ENCODE measurements around the gene HIRA.

HIRA gene, protein sequence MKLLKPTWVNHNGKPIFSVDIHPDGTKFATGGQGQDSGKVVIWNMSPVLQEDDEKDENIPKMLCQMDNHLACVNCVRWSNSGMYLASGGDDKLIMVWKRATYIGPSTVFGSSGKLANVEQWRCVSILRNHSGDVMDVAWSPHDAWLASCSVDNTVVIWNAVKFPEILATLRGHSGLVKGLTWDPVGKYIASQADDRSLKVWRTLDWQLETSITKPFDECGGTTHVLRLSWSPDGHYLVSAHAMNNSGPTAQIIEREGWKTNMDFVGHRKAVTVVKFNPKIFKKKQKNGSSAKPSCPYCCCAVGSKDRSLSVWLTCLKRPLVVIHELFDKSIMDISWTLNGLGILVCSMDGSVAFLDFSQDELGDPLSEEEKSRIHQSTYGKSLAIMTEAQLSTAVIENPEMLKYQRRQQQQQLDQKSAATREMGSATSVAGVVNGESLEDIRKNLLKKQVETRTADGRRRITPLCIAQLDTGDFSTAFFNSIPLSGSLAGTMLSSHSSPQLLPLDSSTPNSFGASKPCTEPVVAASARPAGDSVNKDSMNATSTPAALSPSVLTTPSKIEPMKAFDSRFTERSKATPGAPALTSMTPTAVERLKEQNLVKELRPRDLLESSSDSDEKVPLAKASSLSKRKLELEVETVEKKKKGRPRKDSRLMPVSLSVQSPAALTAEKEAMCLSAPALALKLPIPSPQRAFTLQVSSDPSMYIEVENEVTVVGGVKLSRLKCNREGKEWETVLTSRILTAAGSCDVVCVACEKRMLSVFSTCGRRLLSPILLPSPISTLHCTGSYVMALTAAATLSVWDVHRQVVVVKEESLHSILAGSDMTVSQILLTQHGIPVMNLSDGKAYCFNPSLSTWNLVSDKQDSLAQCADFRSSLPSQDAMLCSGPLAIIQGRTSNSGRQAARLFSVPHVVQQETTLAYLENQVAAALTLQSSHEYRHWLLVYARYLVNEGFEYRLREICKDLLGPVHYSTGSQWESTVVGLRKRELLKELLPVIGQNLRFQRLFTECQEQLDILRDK

DNA sequence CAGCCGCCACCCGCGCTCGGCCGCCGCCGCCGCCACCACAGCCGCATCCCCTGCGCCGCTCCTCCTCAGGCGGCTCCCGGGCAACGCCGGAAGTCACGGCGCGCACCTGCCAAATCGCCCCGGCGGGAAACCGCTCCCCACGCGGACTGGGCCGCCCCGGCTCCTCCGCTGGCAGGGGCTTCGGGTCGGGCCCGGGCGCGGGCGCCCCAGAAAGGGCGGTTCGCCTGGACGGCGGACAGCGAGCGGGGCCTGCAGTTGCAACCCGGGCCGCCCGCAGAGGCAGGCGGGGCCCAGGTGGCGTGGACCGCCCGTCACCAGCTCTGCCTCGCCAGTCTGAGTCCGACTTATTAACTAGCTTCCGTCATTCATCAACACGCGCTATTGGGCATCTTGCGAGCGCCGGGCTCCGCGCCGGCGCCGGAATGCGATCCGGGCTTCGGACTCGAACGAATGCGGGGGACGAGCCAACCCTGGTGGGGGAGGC lies at the start of gene HIRA:
HIRA (minus strand) TSS at position 85 of the 484 bp plus-strand sequence. CDS start 257 bp downstream, outside the sequence.
- DNase-seq: peak; percentile 80 to 85

DNA sequence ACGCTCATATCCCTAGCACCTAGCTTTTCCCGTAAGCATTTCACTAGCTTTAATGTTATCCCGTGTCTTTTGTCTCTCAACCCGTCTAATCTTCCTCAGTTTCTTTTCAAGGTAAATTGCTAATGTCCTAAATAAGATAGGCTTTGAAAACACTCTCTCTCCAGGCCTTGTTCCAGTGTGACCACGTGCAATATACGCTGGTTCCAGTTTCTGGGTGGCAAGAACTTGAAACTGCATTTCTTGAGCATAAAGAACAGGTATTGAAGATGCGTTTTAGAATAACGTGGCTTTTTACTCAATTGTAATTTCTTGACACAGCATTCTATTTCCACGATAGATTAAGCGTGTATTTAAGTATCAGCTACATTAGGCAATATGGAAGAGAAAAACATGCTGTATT lies 49.3 kb upstream of the HIRA start:
- DNase-seq: no peak

DNA sequence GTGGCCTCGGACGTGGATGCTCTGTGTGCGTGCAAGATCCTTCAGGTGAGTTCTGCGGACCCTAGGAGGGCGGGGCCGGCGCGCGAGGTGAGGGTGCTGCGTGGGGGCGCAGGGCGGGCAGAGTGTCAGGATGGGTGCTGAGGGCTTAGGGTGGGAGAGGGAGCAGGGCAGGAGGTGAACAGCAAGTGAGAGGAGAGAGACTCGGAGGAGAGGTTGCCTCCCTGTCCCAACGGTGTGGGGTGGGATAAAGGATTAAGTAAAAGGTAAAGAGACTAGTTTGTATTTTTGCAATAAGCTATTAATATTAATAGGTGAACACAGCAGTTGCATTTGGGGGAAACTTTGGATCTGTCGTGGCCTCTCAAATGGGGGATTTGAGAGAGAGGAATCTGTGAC lies 48.6 kb upstream of the HIRA start:
- peak in 1 of 2 experiments; percentile 19 for DNase-seq

DNA sequence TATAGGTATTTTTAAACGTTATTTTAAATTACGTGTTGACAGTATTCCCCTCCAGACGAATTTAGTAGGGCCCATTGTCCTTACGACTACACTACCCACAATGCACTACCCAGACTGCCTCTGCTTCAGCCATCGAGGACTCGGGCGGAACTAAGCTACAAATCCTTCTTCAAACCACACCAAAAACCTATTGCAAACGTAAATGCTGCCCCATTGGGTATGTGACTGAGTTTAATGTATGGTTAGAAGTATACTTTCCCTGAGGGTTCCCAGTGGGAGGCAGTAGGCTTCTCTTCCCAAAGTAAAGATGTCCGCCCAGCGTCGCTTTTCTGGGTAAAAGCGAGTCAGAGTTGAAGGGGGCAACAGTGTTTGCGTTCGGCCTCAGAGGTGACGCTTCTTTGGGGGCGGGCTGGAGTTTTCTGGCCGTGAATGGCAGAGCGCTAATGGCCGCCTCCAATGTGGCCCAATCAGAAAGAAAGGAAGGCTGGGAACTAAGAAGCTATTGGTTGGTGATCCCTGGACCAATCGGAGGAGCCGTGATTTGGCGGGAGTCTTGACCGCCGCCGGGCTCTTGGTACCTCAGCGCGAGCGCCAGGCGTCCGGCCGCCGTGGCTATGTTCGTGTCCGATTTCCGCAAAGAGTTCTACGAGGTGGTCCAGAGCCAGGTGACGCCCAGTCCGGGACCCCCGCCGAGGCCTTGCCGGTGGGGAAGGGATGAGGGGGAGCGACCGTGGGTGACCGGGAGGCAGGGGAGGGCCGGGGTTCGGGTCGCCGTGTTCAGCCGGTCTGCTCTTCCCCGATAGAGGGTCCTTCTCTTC lies 48.0 kb upstream of the HIRA start, which contains the start of gene CDC45:
CDC45 (plus strand) TSS at position 566 of the 818 bp plus-strand sequence; CDS start at position 615, 49 bp downstream.
- peak; percentile 87 to 94 for DNase-seq

- peak; percentile 68 to 73 for DNase-seq
Observed at GRCh38 chr22:19478901-19479354, 47.4 kb upstream of the HIRA start, which contains the start of gene UFD1. UFD1 (minus strand) TSS chr22:19479193; CDS start chr22:19479085, 108 bp downstream.

GRCh38 chr22:19478045-19478900 lies 46.7 kb upstream of the HIRA start:
- DNase-seq: peak in 1 of 2 experiments; percentile 2

- DNase-seq: no peak
Observed at GRCh38 chr22:19477321-19478044, 46.0 kb upstream of the HIRA start.

- no peak for DNase-seq
Observed at GRCh38 chr22:19476023-19476422, 44.5 kb upstream of the HIRA start.

DNA sequence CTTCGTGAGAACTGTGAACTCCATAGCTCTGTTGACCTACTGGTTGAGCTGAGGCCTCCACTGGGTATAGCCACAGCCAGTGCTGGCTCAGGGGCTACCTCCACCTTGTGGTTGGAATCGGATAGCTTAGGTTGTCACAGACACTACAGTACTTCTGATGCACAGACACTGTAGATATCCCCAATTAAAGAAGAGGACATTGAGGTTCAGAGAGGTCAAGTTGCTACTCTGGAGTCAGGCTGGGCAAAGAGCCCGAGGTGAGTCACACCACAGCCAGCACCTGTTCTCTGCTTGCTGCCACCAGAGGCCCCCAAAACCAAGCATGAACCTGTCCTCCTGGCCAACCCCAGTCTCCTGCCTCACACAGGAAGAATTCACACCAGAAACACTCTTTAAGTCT lies 42.0 kb upstream of the HIRA start:
- DNase-seq: no peak

DNA sequence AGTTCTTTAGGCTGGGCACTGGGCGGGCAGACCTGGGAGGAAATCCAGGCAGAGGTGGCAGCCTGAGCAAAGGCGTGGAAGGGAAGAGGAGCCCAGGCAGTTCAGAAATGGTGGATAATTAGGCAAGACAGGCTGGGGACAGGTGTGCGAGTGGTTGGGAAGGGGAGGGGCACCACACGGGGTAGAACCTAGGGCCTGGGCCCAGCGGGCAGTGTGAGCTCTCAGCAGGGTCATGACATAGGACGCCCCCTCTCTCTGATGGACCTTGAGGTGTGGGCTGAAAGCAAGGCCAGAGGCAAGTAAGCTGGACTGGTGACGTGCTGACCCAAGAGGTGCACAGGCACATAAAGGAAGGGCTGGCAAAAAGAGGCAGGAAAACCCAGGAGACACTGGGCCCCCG lies 40.7 kb upstream of the HIRA start:
- DNase-seq: no peak

DNA sequence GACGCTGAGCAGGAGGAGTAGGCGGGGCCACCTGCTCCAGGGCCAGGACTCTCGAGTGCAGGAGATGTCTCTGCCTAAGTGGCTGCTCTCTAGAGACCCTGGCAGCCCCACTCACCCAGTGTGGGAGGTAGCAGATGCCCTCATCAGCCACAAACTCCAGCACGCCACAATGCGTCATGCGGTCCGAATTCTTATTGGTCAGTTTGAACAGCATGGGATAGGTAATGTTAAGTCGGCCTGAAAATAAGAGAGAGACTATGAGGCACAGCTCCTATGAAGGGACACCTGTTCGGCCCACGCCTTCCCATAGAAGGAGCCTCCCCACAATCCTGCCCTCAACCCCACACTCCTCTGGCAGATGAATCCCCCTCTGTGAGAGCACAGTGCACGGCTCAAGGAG lies 40.0 kb upstream of the HIRA start:
- DNase-seq: no peak

GRCh38 chr22:19470010-19470409 lies 38.5 kb upstream of the HIRA start:
- DNase-seq: no peak

- DNase-seq: no peak
Observed at GRCh38 chr22:19469421-19469820, 37.9 kb upstream of the HIRA start.

- DNase-seq: no peak
Observed at GRCh38 chr22:19467912-19468311, 36.4 kb upstream of the HIRA start.

DNA sequence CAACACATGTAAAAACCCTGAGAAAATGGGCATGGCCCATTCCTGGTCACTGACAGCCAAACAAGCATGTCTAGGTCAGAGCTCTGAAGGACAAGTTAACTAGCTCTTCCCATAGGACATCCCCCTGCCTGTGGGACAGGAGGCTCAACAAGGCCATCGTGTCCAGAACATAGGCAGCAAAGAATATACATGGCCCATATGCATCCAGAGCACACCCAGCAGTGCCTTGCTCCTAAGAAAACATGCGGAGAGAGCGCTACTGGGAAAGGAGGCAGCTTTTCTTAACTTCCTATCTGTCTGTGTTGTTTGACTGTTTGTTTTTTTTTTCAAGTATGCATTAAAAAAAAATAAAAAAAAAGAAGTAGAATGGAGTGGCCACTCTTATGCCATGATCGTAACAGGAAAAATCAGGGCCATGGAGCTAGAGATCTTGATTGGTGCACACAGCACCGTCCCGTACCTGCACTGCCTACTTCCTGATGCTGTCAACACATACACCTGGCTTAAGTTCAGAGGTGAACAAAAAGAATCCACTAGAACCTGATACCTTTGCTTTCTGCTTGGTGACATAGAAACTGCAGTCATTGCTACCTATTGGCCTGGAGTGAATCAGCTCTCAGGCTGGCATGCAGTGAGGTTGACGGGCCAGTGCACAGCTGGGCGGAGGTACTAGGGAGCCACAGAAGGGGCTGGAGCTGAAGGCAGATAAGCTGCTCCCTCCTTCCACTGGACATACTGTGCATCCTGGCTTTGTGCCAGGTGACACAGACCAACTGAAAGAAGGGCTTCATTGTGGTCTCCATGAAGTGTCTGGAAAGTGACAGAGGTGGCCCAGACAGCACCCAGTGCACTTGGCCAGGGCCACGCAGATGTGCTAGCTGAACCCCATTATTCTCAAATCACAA lies 35.6 kb upstream of the HIRA start:
- no peak for DNase-seq

GRCh38 chr22:19466126-19466716 lies 34.7 kb upstream of the HIRA start:
- no peak for DNase-seq

- no peak for DNase-seq
Observed at GRCh38 chr22:19464975-19465374, 33.4 kb upstream of the HIRA start.

- DNase-seq: no peak
Observed at GRCh38 chr22:19464546-19464945, 33.0 kb upstream of the HIRA start.

Measured in stimulated activated CD4-positive, alpha-beta T cell treated with anti-CD3 and anti-CD28 coated beads, Interleukin-4, amount 100 ng/mL, for 4 hours (primary cell).